DMS 273 (cell line): ENCODE measurements around the gene XPR1.

Source experiments
- DNase-seq: peaks from one replicate; lab custom pipeline; 2025; ENCODE audit not compliant: unreplicated experiment; lab: John Stamatoyannopoulos, UW

XPR1 gene

GRCh38 chr1:180909462-180909976 lies 277.7 kb downstream of the XPR1 start:
- no peak for DNase-seq

- DNase-seq, result peak; percentile 41
Measured at GRCh38 chr1:180911640-180912191, 279.9 kb downstream of the XPR1 start.

GRCh38 chr1:180912211-180912800 lies 280.5 kb downstream of the XPR1 start:
- peak; percentile 69 for DNase-seq

GRCh38 chr1:180912801-180913565 lies 281.2 kb downstream of the XPR1 start, which contains the start of gene KIAA1614:
TSS of gene KIAA1614 (plus strand) at chr1:180912897. CDS start at chr1:180913244, 347 bp downstream.
- peak; percentile 69 for DNase-seq

GRCh38 chr1:180915426-180915965 lies 283.7 kb downstream of the XPR1 start:
- DNase-seq, result no peak

- no peak for DNase-seq
Measured at GRCh38 chr1:180916012-180916770, 284.4 kb downstream of the XPR1 start.

GRCh38 chr1:180916771-180917170 lies 284.9 kb downstream of the XPR1 start:
- no peak for DNase-seq

- peak; percentile 84 for DNase-seq
Measured at GRCh38 chr1:180917306-180918065, 285.7 kb downstream of the XPR1 start.

GRCh38 chr1:180918519-180918918 lies 286.7 kb downstream of the XPR1 start:
- no peak for DNase-seq

- DNase-seq, result no peak
Measured at GRCh38 chr1:180919183-180919700, 287.4 kb downstream of the XPR1 start.

GRCh38 chr1:180920193-180920592 lies 288.4 kb downstream of the XPR1 start:
- DNase-seq, result no peak

GRCh38 chr1:180920702-180921101 lies 288.9 kb downstream of the XPR1 start:
- DNase-seq, result peak; percentile 27

GRCh38 chr1:180921386-180921785 lies 289.6 kb downstream of the XPR1 start:
- no peak for DNase-seq

GRCh38 chr1:180921891-180922630 lies 290.2 kb downstream of the XPR1 start:
- no peak for DNase-seq

GRCh38 chr1:180922631-180923015 lies 290.8 kb downstream of the XPR1 start:
- no peak for DNase-seq

GRCh38 chr1:180923021-180923841 lies 291.4 kb downstream of the XPR1 start:
- peak; percentile 61 for DNase-seq

- no peak for DNase-seq
Measured at GRCh38 chr1:180923887-180924286, 292.1 kb downstream of the XPR1 start.

GRCh38 chr1:180924939-180925338 lies 293.1 kb downstream of the XPR1 start:
- no peak for DNase-seq
